Measurements from ENCODE around the gene STIMATE.

Gene STIMATE

GRCh38 chr3:52915294-52915693, 17.9 kb upstream of the STIMATE start:
- Mint-ChIP-seq H3K27me3 (ENCODE audit: low read depth, poor library complexity) (no peaks in the 10 kb centered on the region), H3K27ac (no peak overlapping the region)

GRCh38 chr3:52912885-52913731, 15.8 kb upstream of the STIMATE start:
- DNase-seq, result no peak
- TF ChIP-seq CTCF (IDR thresholded peaks at IDR 0.05), result no peak
- no peaks in the 10 kb centered on the region for H3K27me3 Mint-ChIP-seq (ENCODE audit: low read depth, poor library complexity)
- no peak overlapping the region for H3K4me3 Mint-ChIP-seq
- H3K4me1 Mint-ChIP-seq, result no peaks in the 10 kb centered on the region
- no peaks in the 10 kb centered on the region for H3K9me3 Mint-ChIP-seq
- H3K27ac Mint-ChIP-seq, result no peak overlapping the region
- peaks cover 25% of the 10 kb centered on the region for H3K36me3 Mint-ChIP-seq (ENCODE audit: low read depth)

More at GRCh38 chr3:52915294-52915693, 17.9 kb upstream of the STIMATE start:
- DNase-seq, result no peak
- Mint-ChIP-seq H3K4me3 (no peak overlapping the region), H3K36me3 (ENCODE audit: low read depth) (peaks cover 42% of the 10 kb centered on the region), H3K4me1 (no peaks in the 10 kb centered on the region), H3K9me3 (no peaks in the 10 kb centered on the region)
- TF ChIP-seq CTCF (IDR thresholded peaks at IDR 0.05), result no peak

GRCh38 chr3:52910823-52911222, 13.5 kb upstream of the STIMATE start:
- Mint-ChIP-seq H3K27ac (no peak overlapping the region), H3K9me3 (no peaks in the 10 kb centered on the region), H3K4me3 (no peak overlapping the region), H3K4me1 (no peaks in the 10 kb centered on the region), H3K27me3 (ENCODE audit: low read depth, poor library complexity) (no peaks in the 10 kb centered on the region), H3K36me3 (ENCODE audit: low read depth) (peaks cover 19% of the 10 kb centered on the region)
- no peak for DNase-seq
- no peak for TF ChIP-seq CTCF (IDR thresholded peaks at IDR 0.05)

- H3K27me3 Mint-ChIP-seq (ENCODE audit: low read depth, poor library complexity), result no peaks in the 10 kb centered on the region
- H3K36me3 Mint-ChIP-seq (ENCODE audit: low read depth), result peaks cover 24% of the 10 kb centered on the region
- H3K27ac Mint-ChIP-seq, result no peak overlapping the region
- H3K9me3 Mint-ChIP-seq, result no peaks in the 10 kb centered on the region
- no peak for TF ChIP-seq CTCF (IDR thresholded peaks at IDR 0.05)
- no peak for DNase-seq
- H3K4me3 Mint-ChIP-seq, result no peak overlapping the region
- no peaks in the 10 kb centered on the region for H3K4me1 Mint-ChIP-seq
Measured at GRCh38 chr3:52907497-52907896, 10.1 kb upstream of the STIMATE start.

GRCh38 chr3:52904552-52904951, 7.2 kb upstream of the STIMATE start:
- Mint-ChIP-seq H3K36me3 (ENCODE audit: low read depth) (peaks cover 15% of the 10 kb centered on the region), H3K27ac (no peak overlapping the region), H3K4me1 (no peaks in the 10 kb centered on the region), H3K27me3 (ENCODE audit: low read depth, poor library complexity) (no peaks in the 10 kb centered on the region), H3K9me3 (no peaks in the 10 kb centered on the region), H3K4me3 (no peak overlapping the region)
- no peak for DNase-seq
- TF ChIP-seq CTCF (IDR thresholded peaks at IDR 0.05), result no peak

- peaks cover 4% of the 10 kb centered on the region for H3K27me3 Mint-ChIP-seq (ENCODE audit: low read depth, poor library complexity)
- no peak for TF ChIP-seq CTCF (IDR thresholded peaks at IDR 0.05)
Measured at GRCh38 chr3:52904000-52904399, 6.7 kb upstream of the STIMATE start.

More at GRCh38 chr3:52904000-52904399, 6.7 kb upstream of the STIMATE start:
- Mint-ChIP-seq H3K4me3 (no peak overlapping the region), H3K9me3 (no peaks in the 10 kb centered on the region), H3K36me3 (ENCODE audit: low read depth) (peaks cover 15% of the 10 kb centered on the region), H3K4me1 (no peaks in the 10 kb centered on the region), H3K27ac (peak overlapping the region; percentile 27)
- no peak for DNase-seq

Measured in nephron progenitor cell (in vitro differentiated cells).